HCT116 (cell line): Measurements from ENCODE around the gene CLIC5. TPM values are rescaled to one million over a fixed set of nuclear protein-coding genes. Genes with fewer than 3 reads are reported as not detected.

Source experiments
- ATAC-seq: fragments of 200-7000 bp; cut with Tn5 transposase; 2 replicates; pipeline ENCODE4 v1.9.1; 2020; ENCODE audit warnings: mild to moderate bottlenecking, moderate library complexity
- BruUV-seq: library from RNA; stranded (reverse); fragments of 400-500 nt; replicated peaks from 2 replicates; lab custom pipeline; 2021; lab: Mats Ljungman, UMichigan
- CTCF ChIA-PET: fragments of 300-600 bp; sonication (Branson Sonifier 250); formaldehyde crosslinking; loops from one replicate; lab custom pipeline; 2021; ENCODE audit warnings: antibody characterized with exemption; lab: Charles Lee
- POLR2A ChIA-PET: fragments of 300-600, 350-600 bp; sonication (Branson Sonifier 250); formaldehyde crosslinking; loops from one replicate; lab custom pipeline; 2021; ENCODE audit warnings: antibody characterized with exemption; lab: Charles Lee
- RAD21 ChIA-PET, 2 experiments: fragments of 300-600 bp; sonication (Branson Sonifier 250); formaldehyde crosslinking; loops; one replicate each; lab custom pipeline; 2023; ENCODE audit warnings: low total read pairs in 2 of 2; ENCODE audit not compliant: uncharacterized antibody in 2 of 2, unreplicated experiment in 2 of 2, low non-redundant PET in 1 of 2; lab: Charles Lee
- DNase-seq: peaks from one replicate; pipeline ENCODE4 v3.0.0-alpha.2; 2010; ENCODE audit warnings: low read depth, low spot score
- H2AFZ ChIP-seq: fragments of 200-600 bp; shearing (Covaris generic), sonication (generic); 2 replicates; pipeline ENCODE4 v1.6.1; 2017; ENCODE audit warnings: low read depth, mixed run types, mixed read lengths, antibody characterized with exemption, low read length; ENCODE audit not compliant: poor library complexity, severe bottlenecking
- H3K27ac ChIP-seq: 2 replicates; pipeline ENCODE4 v1.5.1; 2012; ENCODE audit warnings: low read depth, low read length
- H3K27me3 ChIP-seq: fragments of 200-600 bp; sonication (generic); 2 replicates; pipeline ENCODE4 v1.6.1; 2016; ENCODE audit warnings: mixed run types, low read length, mixed read lengths; ENCODE audit not compliant: insufficient read depth
- H3K36me3 ChIP-seq, 2 experiments: fragments of 200-500 bp in 1 of 2; fragments of 200-600 bp in 1 of 2; sonication (Bioruptor generic) in 1 of 2; sonication (generic) in 1 of 2; 2 replicates each; pipeline versions ENCODE4 v1.5.1 to v1.6.1; 2014 to 2016; ENCODE audit warnings: low read length in 2 of 2, inconsistent platforms in 1 of 2, mixed read lengths in 1 of 2, mixed run types in 1 of 2; ENCODE audit not compliant: insufficient read depth in 2 of 2, control insufficient read depth in 1 of 2
- H3K4me1 ChIP-seq, 2 experiments: fragments of 200-600 bp in 1 of 2; sonication (generic) in 1 of 2; 2 replicates each; pipeline versions ENCODE4 v1.5.1 to v1.6.1; 2012 to 2017; ENCODE audit warnings: low read length in 2 of 2, inconsistent platforms in 1 of 2, mild to moderate bottlenecking in 1 of 2, mixed read lengths in 1 of 2, mixed run types in 1 of 2, moderate library complexity in 1 of 2; ENCODE audit not compliant: insufficient read depth in 2 of 2, control insufficient read depth in 1 of 2
- H3K4me2 ChIP-seq: fragments of 200-600 bp; sonication (generic); 2 replicates; pipeline ENCODE4 v1.6.1; 2017; ENCODE audit warnings: mixed run types, low read length, mixed read lengths
- H3K4me3 ChIP-seq, 2 experiments: fragments of 200-600 bp in 1 of 2; sonication (generic) in 1 of 2; replicated peaks in 1 of 2; 2 replicates each; pipeline ENCODE4 v1.5.1; 2011 to 2016; ENCODE audit warnings: low read length in 2 of 2, control low read depth in 1 of 2, low read depth in 1 of 2, mild to moderate bottlenecking in 1 of 2, mixed read lengths in 1 of 2, mixed run types in 1 of 2
- H3K79me2 ChIP-seq: fragments of 200-600 bp; sonication (generic); 2 replicates; pipeline ENCODE4 v1.6.1; 2017; ENCODE audit warnings: mild to moderate bottlenecking, mixed run types, low read length, moderate library complexity, mixed read lengths; ENCODE audit not compliant: insufficient read depth
- H3K9ac ChIP-seq: fragments of 200-600 bp; sonication (generic); 2 replicates; pipeline ENCODE4 v1.6.1; 2016; ENCODE audit warnings: low read length, mixed read lengths
- H3K9me2 ChIP-seq: fragments of 200-600 bp; sonication (generic), shearing (Covaris generic); 2 replicates; pipeline ENCODE4 v1.6.1; 2017; ENCODE audit warnings: mixed run types, mild to moderate bottlenecking, moderate library complexity; ENCODE audit not compliant: insufficient read depth
- H3K9me3 ChIP-seq, 2 experiments: fragments of 200-500 bp in 1 of 2; fragments of 200-600 bp in 1 of 2; sonication (Bioruptor generic) in 1 of 2; sonication (generic) in 1 of 2; 2 replicates each; pipeline ENCODE4 v1.6.1; 2014 to 2017; ENCODE audit warnings: low read length in 2 of 2, mixed read lengths in 2 of 2, inconsistent platforms in 1 of 2, low read depth in 1 of 2, mild to moderate bottlenecking in 1 of 2, mixed run types in 1 of 2, moderate library complexity in 1 of 2; ENCODE audit not compliant: control insufficient read depth in 1 of 2, insufficient read depth in 1 of 2
- H4K20me1 ChIP-seq: fragments of 200-600 bp; sonication (generic), shearing (Covaris generic); 2 replicates; pipeline ENCODE4 v1.6.1; 2017; ENCODE audit warnings: mixed run types, mild to moderate bottlenecking, moderate library complexity; ENCODE audit not compliant: insufficient read depth
- ATF3 ChIP-seq: IDR thresholded peaks from 2 replicates; pipeline ENCODE4 v1.6.1; 2012
- CBX3 ChIP-seq: IDR thresholded peaks from 2 replicates; pipeline ENCODE4 v1.6.1; 2012; ENCODE audit warnings: low read depth
- CEBPB ChIP-seq: IDR thresholded peaks from 2 replicates; pipeline ENCODE4 v1.6.1; 2012; ENCODE audit warnings: low read depth
- CTCF ChIP-seq, 3 experiments: fragments of 200-600 bp in 1 of 3; sonication (generic) in 1 of 3; IDR thresholded peaks in 2 of 3; conservative IDR thresholded peaks in 1 of 3; 2 replicates each; pipeline ENCODE4 v1.5.1; 2012 to 2017; ENCODE audit warnings: low read depth in 2 of 3, low read length in 2 of 3, antibody characterized with exemption in 1 of 3, borderline replicate concordance in 1 of 3, control low read depth in 1 of 3, mild to moderate bottlenecking in 1 of 3, mixed read lengths in 1 of 3, mixed run types in 1 of 3, moderate library complexity in 1 of 3; ENCODE audit not compliant: insufficient read depth in 1 of 3
- RAD21 ChIP-seq: IDR thresholded peaks from 2 replicates; pipeline ENCODE4 v1.6.1; 2012; ENCODE audit warnings: low read depth, mild to moderate bottlenecking
- SIN3A ChIP-seq: IDR thresholded peaks from 2 replicates; pipeline ENCODE4 v1.6.1; 2012; ENCODE audit warnings: low read depth
- SP1 ChIP-seq: IDR thresholded peaks from 2 replicates; pipeline ENCODE4 v1.6.1; 2012; ENCODE audit warnings: low read depth
- intact Hi-C: fragments of 100-400 bp; cut with micrococcal nuclease; formaldehyde crosslinking; loops from 2 replicates; pipeline ENCODE4 v1.10.0; 2022
- total RNA-seq: library from RNA; stranded (reverse); gene quantifications from one replicate; pipeline ENCODE4 v1.2.1, GENCODE V29; 2021; ENCODE audit not compliant: unreplicated experiment
- TF ChIP-seq, protein P1 (sequence below): IDR thresholded peaks from 2 replicates; pipeline ENCODE4 v1.6.1; 2011; ENCODE audit warnings: mild to moderate bottlenecking, low read length, moderate library complexity; ENCODE audit not compliant: insufficient replicate concordance; ENCODE audit errors: extremely low read depth

Gene CLIC5
- total RNA-seq, 1 experiment from 2014 or later, result 0.20 TPM

GRCh38 chr6:46025573-46025972, 9.9 kb upstream of the CLIC5 start:
- RAD21 ChIA-PET, result no interaction called here
- H3K4me2 ChIP-seq, result no peak overlapping the region
- H3K27me3 ChIP-seq, result no peaks in the 10 kb centered on the region
- H3K9me2 ChIP-seq, result no peaks in the 10 kb centered on the region; the same call in 1 of the 2 replicates
- no peak overlapping the region for H3K27ac ChIP-seq
- CTCF ChIA-PET, result no interaction called here
- POLR2A ChIA-PET, result no interaction called here
- no peaks in the 10 kb centered on the region for H3K36me3 ChIP-seq
- no peaks in the 10 kb centered on the region for H4K20me1 ChIP-seq
- ATAC-seq, result no peak
- intact Hi-C loops, result no loop called here
- DNase-seq, result no peak
- no peaks in the 10 kb centered on the region for H3K9me3 ChIP-seq
- H3K79me2 ChIP-seq, result no peaks in the 10 kb centered on the region
- H3K4me3 ChIP-seq, result no peak overlapping the region
- TF ChIP-seq, protein P1, sequence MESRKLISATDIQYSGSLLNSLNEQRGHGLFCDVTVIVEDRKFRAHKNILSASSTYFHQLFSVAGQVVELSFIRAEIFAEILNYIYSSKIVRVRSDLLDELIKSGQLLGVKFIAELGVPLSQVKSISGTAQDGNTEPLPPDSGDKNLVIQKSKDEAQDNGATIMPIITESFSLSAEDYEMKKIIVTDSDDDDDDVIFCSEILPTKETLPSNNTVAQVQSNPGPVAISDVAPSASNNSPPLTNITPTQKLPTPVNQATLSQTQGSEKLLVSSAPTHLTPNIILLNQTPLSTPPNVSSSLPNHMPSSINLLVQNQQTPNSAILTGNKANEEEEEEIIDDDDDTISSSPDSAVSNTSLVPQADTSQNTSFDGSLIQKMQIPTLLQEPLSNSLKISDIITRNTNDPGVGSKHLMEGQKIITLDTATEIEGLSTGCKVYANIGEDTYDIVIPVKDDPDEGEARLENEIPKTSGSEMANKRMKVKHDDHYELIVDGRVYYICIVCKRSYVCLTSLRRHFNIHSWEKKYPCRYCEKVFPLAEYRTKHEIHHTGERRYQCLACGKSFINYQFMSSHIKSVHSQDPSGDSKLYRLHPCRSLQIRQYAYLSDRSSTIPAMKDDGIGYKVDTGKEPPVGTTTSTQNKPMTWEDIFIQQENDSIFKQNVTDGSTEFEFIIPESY, result no peak
- TF ChIP-seq SP1 (no peak), ATF3 (no peak), CBX3 (no peak), CEBPB (no peak), SIN3A (no peak), CTCF (IDR thresholded peaks at IDR 0.05 in 2 of 3, conservative IDR thresholded peaks at IDR 0.05 in 1 of 3; ENCODE audit: borderline replicate concordance in 1 of 3, insufficient read depth in 1 of 3, low read depth in 2 of 3, low read length in 2 of 3) (no peak), RAD21 (no peak)
- no peak overlapping the region for H2AFZ ChIP-seq
- H3K4me1 ChIP-seq, result no peaks in the 10 kb centered on the region
- H3K9ac ChIP-seq, result no peak overlapping the region
- no TSS peak for BruUV-seq
